Measurements from ENCODE around the gene PTPRM.

GRCh38 chr18:7733642-7734041 lies 166.5 kb downstream of the PTPRM start:
- TF ChIP-seq CTCF (IDR thresholded peaks at IDR 0.05; ENCODE audit: extremely low read depth in 1 of 2, insufficient read depth in 1 of 2, low read depth in 1 of 2, low read length in 2 of 2) (no peak), EZH2 (IDR thresholded peaks at IDR 0.05; ENCODE audit: borderline replicate concordance, low read depth, low read length, severe bottlenecking) (no peak), POLR2AphosphoS5 (IDR thresholded peaks at IDR 0.05; ENCODE audit: insufficient read depth, low read depth, low read length) (no peak), FOS (IDR thresholded peaks at IDR 0.05; ENCODE audit: borderline replicate concordance, insufficient read depth, low read length) (no peak), POLR2A (IDR thresholded peaks at IDR 0.05; ENCODE audit: low read depth, low read length) (no peak), MYC (IDR thresholded peaks at IDR 0.05; ENCODE audit: low read depth, low read length) (no peak), MAX (IDR thresholded peaks at IDR 0.05; ENCODE audit: insufficient read depth, insufficient read length) (no peak), GATA2 (IDR thresholded peaks at IDR 0.05; ENCODE audit: insufficient read depth, insufficient read length, low read depth, low read length) (no peak), JUN (IDR thresholded peaks at IDR 0.05; ENCODE audit: borderline replicate concordance, insufficient read depth, insufficient read length, low read depth) (no peak)

All from endothelial cell of umbilical vein (primary cell).